GM12874 (cell line): ENCODE data around the gene SLC8A1.

Experiments
- CTCF ChIP-seq: IDR thresholded peaks from 2 replicates; pipeline ENCODE4 v1.5.1; 2011; ENCODE audit warnings: low read depth, mild to moderate bottlenecking, control low read depth, low read length, moderate library complexity; ENCODE audit not compliant: insufficient read depth

The SLC8A1 gene

DNA sequence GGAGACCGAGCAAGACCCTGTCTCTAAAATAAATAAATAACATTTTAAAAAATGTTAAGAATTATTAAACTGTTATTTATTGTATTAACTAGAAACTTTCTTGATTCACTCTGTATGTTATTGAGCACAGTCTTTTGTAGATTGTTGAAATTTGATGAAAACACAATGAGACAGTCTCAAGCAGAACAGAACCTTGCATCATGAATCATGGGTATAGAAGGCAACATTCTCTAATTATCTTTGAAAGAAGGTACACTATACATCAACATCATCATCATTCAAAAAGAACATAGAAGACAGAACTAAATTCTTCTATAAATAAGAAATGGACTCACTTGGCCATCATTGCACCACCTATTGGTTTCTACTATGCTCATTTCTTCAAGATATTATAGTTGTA lies 67.7 kb downstream of the SLC8A1 start:
- no peak for TF ChIP-seq CTCF

DNA sequence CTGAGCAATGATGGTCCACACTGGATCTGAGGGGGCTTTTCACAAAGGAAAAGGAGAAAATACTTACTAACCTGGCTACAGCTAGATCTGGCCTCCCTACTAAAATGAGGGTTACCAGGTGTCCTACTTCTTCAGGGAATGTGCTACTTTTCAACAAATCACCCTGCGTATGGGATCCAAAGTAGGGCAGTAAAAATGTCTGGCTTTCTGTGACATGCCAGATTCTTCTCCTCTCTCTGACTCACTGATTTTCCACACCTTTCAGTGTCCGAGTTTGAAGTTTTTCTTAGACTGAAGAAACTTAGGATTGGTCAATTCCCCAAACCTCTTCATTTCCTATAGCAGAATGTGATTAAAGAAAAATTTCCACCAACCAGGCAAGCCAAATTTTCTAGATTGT lies 71.2 kb downstream of the SLC8A1 start:
- no peak for TF ChIP-seq CTCF

DNA sequence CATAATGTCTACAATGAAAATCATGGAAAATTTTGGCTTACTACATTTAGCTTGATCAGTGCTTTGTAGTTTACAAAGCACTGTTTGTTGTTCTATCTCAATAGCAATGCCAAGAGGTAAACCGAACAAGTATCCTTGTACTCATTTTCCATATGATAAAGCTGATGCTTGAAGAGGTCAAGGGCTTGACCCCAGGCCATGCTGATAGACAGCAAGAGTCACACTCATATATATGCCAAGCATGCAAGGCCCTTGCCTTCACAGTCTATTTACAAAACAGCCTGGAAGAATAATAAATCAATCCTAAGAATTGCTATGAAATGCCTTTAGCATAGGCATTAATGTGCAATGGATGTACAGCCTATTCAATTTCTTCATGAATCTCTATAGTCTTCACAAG lies 71.8 kb downstream of the SLC8A1 start:
- TF ChIP-seq CTCF: no peak

DNA sequence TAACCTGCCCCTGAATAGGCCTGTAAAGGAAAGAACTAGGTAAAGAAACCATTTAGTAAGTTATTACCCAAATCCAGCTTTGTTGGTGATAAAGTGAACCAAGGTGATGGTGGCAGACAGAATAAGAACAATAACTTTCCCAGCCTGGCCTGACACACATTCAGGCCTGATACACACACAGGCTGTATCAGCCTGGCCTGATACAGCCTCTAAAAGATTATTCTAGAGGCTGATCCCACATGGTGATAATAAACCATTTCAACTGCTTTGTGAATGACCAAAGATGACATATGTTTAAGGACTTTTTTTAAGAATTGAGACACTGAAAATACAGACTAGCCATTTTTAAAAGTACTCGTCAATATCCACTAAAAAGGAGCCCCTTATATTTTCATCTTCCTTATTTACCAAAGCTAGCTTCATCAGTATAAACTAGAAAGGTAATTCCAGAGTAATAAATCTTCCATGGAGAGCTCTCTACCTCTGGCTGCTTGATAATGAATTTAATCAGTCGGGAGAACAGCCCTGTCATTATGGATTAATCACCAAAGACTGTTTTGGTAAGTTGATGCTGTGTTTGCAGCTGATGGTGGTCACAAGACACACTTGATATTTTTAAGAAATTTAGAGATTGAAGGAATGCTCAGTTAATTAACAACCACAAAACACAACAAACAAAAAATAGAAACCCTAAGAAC lies 77.2 kb downstream of the SLC8A1 start:
- TF ChIP-seq CTCF: no peak

DNA sequence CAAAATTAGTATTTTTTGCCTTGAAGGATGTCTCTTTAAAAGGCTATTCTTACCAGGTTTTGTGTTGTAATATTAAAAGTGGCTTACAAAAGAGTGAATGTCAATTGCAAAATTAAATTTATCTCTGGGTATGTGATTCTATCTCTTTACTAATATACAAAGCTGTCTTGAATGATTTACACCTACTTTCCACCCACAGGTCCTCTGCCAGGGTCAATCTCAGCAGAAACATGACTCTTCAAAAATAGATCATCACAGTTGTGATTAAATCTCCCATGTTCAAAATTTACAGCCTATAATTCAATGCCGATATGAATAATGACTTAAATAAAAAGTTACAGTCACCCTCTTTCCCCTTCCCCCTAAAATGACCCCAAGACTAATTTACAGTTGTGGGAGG lies 78.8 kb downstream of the SLC8A1 start:
- no peak for TF ChIP-seq CTCF

DNA sequence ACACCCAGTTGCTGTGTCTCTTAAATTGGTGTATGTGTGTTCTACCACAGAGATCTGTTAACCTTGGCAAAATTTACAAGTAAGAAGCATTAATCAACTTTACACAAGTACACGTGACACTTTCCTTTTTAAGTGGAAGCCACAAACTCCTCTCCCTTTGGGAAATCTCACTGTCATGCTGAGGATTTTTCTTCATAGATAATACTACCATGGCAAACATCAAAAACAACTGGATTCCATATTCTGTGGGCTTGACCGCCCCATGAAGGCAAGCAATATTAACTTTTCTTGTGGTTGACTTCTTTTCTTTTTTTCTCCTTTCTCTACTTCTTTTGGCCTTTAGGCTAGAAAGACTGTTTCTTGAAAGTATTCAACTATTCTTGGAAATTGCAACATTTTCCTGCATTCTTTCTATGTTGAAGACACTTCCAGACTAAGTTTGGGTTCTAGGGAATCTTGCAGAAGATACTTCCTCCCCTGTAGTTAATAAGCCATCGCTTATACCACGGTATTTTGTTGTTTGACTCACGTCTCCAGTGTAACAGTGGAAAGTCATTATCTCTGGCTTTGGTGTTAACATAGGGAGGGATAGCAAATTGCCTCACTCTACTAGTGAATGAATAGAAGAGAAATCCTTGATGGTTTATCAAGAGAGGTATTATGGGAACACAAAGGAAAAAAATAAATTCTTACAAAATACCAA lies 79.5 kb downstream of the SLC8A1 start:
- no peak for TF ChIP-seq CTCF

DNA sequence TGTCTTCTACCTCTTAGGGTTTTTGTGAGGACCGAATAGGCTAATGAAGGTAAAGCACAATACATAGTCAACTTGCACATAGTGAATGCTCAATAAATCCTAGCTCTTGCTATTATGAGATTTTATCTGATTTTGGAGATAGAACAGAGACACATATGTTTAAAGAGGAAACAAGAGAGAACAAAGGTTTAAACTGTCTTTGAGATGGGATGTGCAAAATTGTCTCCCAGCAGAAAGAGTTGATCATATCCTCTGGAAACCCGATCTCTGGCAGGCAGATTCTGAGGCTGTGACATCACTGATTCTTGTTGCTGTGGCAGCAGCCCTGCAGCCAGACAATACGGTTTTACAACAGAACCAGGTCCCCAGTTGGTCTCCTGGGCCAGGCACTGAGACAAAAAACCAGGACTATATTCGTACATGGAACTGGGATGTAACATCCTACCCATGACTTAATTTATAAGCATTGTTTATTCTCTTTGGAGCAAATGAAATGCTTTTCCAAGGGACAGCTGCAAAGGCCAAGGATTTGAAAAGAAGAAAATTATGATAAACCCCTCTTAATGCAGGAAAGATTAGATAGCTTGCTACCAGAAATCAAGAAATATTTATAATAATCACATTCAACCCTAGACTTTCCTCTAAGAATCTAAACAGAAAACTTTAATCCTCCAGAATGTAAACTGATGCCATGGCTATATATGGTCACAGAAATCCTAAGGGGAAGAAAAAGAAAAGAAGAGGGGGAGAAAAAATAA lies 80.2 kb downstream of the SLC8A1 start:
- TF ChIP-seq CTCF: no peak
